NOMO-1 treated with dmso at 0.1 percent for 144 hours (cell line): ENCODE data around the gene MYO1D.
"Not testable (repeated sequence)": the region's sequence is repeated elsewhere in the genome, so short reads cannot be mapped to it uniquely, and the experiment has no call there.

Source experiments
- DNase-seq: peaks from one replicate; lab custom pipeline; 2025; ENCODE audit not compliant: unreplicated experiment; lab: John Stamatoyannopoulos, UW

MYO1D gene

GRCh38 chr17:32876417-32877163 lies at the start of gene MYO1D:
TSS of gene MYO1D (minus strand) at chr17:32877124. CDS start at chr17:32876872, 252 bp downstream.
- no peak for DNase-seq

GRCh38 chr17:32926183-32926582 lies 49.3 kb upstream of the MYO1D start:
- DNase-seq = no peak

- not testable (repeated sequence) for DNase-seq
Measured at GRCh38 chr17:32923905-32924304, 47.0 kb upstream of the MYO1D start.

- no peak for DNase-seq
Measured at GRCh38 chr17:32921017-32921416, 44.1 kb upstream of the MYO1D start.

- no peak for DNase-seq
Measured at GRCh38 chr17:32920293-32920692, 43.4 kb upstream of the MYO1D start.

GRCh38 chr17:32919876-32920275 lies 43.0 kb upstream of the MYO1D start:
- DNase-seq = not testable (repeated sequence)

- DNase-seq = no peak
Measured at GRCh38 chr17:32917842-32918241, 40.9 kb upstream of the MYO1D start.

GRCh38 chr17:32917081-32917480 lies 40.2 kb upstream of the MYO1D start:
- no peak for DNase-seq

- DNase-seq = no peak
Measured at GRCh38 chr17:32916134-32916533, 39.2 kb upstream of the MYO1D start.

- DNase-seq = no peak
Measured at GRCh38 chr17:32915245-32915644, 38.3 kb upstream of the MYO1D start.

- no peak for DNase-seq
Measured at GRCh38 chr17:32914181-32914580, 37.3 kb upstream of the MYO1D start.

- DNase-seq = no peak
Measured at GRCh38 chr17:32913593-32913992, 36.7 kb upstream of the MYO1D start.

- no peak for DNase-seq
Measured at GRCh38 chr17:32912218-32912897, 35.4 kb upstream of the MYO1D start.

- no peak for DNase-seq
Measured at GRCh38 chr17:32910769-32911168, 33.8 kb upstream of the MYO1D start.

- DNase-seq = peak; percentile 20
Measured at GRCh38 chr17:32909787-32910369, 33.0 kb upstream of the MYO1D start.

GRCh38 chr17:32907583-32907982 lies 30.7 kb upstream of the MYO1D start:
- DNase-seq = no peak

GRCh38 chr17:32904891-32905290 lies 28.0 kb upstream of the MYO1D start:
- DNase-seq = no peak

- no peak for DNase-seq
Measured at GRCh38 chr17:32903774-32904673, 27.1 kb upstream of the MYO1D start.

- no peak for DNase-seq
Measured at GRCh38 chr17:32901743-32902142, 24.8 kb upstream of the MYO1D start.

- DNase-seq = no peak
Measured at GRCh38 chr17:32899236-32900013, 22.5 kb upstream of the MYO1D start.
